GM19035 (cell line): ENCODE measurements around the gene TMOD1.
"Not testable (repeated sequence)": the region's sequence is repeated elsewhere in the genome, so short reads cannot be mapped to it uniquely, and the experiment has no call there.

ENCODE experiments used
- ATAC-seq: cut with Tn5 transposase; IDR thresholded peaks from one replicate; pipeline ENCODE4 v1.9.1; 2021; ENCODE audit not compliant: unreplicated experiment

Gene TMOD1

DNA sequence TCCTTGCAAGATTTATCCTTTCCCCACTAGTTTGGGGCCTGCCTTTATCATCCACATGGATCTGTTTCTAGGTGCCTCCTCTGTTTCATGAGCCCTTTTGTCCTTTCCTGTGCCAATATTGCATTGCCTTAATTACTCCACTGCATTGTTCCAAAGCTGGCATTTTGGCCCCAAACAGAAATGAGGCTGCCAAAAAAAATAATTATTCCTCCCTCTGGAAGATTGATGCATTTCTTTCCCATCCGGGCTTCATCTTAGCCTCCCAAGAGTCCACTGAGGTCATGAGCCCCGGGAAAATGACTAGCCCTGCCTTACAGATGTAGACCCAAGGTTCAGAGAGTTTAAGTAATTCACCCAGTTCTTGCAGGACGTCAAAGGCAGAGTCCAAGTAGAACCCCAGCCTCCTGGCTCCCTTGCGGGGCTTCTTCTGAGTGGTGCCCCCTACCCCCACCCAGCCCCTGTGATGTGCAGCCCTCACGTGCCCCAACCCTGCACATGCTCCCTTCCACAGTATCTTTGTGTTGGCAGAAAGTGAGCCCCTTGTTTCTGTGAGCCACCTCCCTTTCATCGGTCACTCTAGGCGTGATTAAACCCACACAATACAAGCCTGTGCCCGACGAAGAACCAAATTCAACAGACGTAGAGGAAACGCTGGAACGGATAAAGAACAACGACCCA lies 62.1 kb downstream of the TMOD1 start:
- no peak for ATAC-seq

DNA sequence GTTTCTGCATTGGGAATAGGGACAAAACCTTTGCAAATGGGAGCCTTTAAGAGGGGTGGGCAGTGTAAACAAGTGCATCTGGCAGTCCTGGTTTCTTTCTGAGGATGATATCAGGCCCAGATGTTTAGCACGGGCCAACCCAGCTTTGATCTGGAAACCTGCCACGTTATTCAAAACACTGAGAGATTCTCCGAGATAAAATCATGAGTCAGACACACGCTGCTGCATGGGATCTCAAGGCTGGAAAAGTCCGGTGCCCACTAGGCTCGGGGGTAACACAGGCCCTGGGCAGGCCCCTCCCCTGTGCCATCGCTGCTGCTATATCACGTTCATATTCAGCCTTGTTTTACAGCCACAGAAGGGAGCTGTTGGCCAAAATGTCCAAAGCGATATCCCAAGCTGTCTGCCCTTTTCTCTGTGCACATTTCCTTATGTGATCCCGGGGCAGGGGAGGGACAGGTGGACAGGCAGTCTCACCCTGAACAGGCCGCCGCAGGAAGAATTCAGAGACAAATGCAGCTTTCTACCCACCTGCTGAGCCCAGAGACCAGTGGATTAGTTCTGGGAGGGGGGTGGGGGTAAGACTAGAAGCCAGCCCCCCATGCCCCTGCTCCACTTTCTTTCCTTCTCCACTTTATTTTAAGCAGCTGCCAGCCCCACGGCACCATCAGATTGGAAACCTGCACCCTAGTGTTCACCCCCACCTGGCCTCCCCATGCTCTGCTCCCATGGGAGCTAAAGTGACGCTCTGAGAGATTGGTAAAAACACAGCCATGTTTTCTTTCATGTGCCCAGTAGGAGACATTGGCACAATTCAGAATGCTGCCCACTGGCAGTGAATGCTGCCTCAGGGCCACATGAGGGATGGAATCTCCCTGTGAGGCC lies 63.1 kb downstream of the TMOD1 start:
- ATAC-seq = no peak

- no peak for ATAC-seq
These were observed 63.8 kb downstream of the TMOD1 start for GRCh38 chr9:97565262-97565661.

- ATAC-seq = no peak
These were observed 65.9 kb downstream of the TMOD1 start for GRCh38 chr9:97567182-97567893.

DNA sequence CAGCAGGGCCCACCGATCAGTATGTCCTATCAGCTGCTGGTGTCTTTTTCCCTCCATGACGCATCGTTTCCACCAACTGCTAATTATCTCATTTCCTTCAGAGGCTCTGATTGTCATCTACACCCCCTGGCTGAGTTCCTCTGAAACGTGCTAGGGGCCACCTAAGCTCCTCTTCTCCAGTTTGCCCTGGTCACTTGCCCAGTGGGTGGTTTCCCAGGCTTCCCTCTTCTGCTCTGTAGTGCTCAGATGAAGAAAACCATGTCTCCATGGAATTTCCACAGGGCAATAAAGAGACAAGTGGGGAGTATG lies 66.4 kb downstream of the TMOD1 start:
- ATAC-seq = no peak

- no peak for ATAC-seq
These were observed 67.2 kb downstream of the TMOD1 start for GRCh38 chr9:97568461-97569275.

DNA sequence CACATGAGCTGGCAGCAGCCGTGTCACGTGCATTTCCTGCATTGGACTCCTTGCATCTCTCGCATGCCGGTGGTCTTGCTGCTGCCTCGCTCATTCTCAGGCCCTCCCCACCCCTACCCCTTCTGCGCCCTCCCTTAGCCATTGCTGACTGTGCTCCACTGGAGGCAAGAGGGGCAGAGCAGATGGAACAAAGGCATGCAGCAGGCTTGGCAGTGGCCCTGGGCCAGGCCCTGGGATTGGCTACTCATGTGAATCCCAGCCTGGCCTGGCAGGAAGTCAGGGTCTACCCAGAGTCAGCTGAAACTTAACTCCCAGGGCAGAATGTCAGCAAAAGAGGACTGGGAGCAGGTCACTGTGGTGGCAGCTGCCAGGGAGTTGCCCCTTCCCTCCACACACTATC lies 69.4 kb downstream of the TMOD1 start:
- no peak for ATAC-seq

GRCh38 chr9:97571664-97572063 lies 70.2 kb downstream of the TMOD1 start:
- ATAC-seq = no peak

GRCh38 chr9:97572196-97572891 lies 70.9 kb downstream of the TMOD1 start:
- no peak for ATAC-seq

DNA sequence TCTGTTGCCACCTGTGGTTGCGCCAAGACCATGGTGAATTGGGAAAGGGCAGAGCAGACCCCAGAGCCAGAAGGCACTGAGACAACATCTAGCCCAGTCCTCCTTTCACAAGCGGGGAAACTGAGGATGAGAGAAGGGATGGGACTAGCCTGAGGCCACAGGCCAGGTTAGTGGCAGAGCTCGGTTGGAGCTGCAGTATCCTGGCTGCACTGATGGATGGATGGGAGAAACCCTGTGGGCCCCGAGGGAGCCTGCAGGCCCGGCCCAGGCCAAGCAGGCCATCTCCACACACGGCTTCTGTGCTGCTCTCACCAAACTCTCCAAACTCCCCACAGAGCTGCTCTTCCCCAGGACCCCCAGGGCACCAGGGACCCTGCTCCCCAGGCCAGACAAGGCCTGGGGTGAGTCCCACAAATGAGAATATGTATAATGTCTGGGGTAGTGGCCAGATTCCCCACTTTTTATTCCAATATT lies 71.5 kb downstream of the TMOD1 start:
- no peak for ATAC-seq

GRCh38 chr9:97573482-97574073 lies 72.1 kb downstream of the TMOD1 start:
- no peak for ATAC-seq

- not testable (repeated sequence) for ATAC-seq
These were observed 72.7 kb downstream of the TMOD1 start for GRCh38 chr9:97574101-97574571.

DNA sequence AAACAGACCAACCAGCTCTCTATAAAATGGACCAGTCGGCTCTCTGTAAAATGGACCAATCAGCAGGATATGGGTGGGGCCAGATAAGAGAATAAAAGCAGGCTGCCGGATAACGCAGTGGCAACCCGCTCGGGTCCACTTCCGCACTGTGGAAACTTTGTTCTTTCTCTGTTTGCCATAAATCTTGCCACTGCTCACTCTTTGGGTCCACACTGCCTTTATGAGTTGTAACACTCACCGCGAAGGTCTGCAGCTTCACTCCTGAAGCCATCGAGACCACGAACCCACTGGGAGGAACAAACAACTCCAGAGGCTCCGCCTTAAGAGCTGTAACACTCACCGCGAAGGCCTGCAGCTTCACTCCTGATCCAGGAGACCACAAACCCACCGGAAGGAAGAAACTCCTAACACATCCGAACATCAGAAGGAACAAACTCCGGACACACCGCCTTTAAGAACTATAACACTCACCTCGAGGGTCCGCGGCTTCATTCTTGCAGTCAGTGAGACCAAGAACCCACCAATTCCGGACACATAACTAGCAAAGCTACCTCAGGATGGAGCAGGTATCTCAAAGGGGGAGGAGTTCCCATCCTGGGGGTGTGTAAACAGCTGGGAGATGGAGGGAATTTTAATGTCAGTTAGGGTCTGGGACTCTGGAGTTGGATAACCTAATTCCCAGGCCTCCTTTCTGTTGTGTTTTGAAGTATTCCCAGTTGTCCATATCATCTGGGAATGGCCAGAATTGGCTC lies 73.6 kb downstream of the TMOD1 start:
- ATAC-seq = not testable (repeated sequence)

- no peak for ATAC-seq
These were observed 74.3 kb downstream of the TMOD1 start for GRCh38 chr9:97575673-97576200.

- ATAC-seq = no peak
These were observed 75.6 kb downstream of the TMOD1 start for GRCh38 chr9:97577051-97577450.

DNA sequence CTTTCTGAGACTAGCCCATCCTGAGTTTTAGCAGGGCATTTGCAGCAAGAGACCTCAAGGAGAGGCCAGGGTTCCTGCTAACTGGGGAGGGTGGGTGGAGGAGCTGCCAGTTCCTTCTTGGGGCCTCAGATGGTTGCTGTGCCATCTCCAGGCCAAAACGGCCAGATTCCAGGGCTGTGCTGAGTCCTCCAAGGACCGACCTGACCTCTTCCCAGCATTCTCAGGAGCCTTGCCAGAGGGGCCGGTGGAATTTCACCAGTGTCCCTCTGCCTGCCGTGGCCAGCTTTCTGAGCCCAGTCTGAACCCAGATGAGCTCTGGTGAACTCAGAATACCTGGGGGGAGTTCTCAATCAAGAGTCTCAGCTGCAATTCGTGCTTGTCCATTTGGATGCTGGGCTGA lies 77.4 kb downstream of the TMOD1 start:
- no peak for ATAC-seq

DNA sequence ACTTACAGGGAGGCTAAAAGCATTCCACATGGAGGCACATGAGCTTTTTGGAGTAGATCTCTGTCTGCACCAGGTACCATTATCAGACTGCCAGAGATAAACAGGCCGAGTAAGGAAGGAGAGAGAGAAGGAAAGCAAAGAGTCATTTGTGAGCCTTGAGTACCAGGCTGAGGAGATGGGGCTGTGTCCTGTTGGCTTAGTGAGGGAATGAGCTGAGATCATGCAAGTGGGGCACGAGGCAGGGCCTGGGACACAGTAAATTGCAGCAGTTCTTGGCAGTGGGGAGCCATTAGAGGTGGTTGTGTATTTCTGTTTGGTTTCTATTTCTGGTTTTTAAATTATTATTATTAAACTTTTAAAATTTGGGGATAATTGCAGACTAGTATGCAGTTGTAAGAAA lies 78.4 kb downstream of the TMOD1 start:
- no peak for ATAC-seq

DNA sequence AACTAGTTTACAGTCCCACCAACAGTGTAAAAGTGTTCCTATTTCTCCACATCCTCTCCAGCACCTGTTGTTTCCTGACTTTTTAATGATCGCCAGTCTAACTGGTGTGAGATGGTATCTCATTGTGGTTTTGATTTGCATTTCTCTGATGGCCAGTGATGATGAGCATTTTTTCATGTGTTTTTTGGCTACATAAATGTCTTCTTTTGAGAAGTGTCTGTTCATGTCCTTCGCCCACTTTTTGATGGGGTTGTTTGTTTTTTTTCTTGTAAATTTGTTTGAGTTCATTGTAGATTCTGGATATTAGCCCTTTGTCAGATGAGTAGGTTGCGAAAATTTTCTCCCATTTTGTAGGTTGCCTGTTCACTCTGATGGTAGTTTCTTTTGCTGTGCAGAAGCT lies 80.1 kb downstream of the TMOD1 start:
- not testable (repeated sequence) for ATAC-seq

DNA sequence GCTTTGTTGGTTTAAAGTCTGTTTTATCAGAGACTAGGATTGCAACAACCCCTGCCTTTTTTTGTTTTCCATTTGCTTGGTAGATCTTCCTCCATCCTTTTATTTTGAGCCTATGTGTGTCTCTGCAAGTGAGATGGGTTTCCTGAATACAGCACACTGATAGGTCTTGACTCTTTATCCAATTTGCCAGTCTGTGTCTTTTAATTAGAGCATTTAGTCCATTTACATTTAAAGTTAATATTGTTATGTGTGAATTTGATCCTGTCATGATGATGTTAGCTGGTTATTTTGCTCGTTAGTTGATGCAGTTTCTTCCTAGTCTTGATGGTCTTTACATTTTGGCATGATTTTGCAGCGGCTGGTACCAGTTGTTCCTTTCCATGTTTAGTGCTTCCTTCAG lies 83.3 kb downstream of the TMOD1 start:
- not testable (repeated sequence) for ATAC-seq
